CD4-positive, alpha-beta T cell treated with Interleukin-6 for 4 hours (primary cell): ENCODE data around the gene MED13L.

Source experiments
- DNase-seq: peaks from one replicate; pipeline ENCODE4 v3.0.0-alpha.2; 2020; ENCODE audit warnings: mixed read lengths

The MED13L gene

DNA sequence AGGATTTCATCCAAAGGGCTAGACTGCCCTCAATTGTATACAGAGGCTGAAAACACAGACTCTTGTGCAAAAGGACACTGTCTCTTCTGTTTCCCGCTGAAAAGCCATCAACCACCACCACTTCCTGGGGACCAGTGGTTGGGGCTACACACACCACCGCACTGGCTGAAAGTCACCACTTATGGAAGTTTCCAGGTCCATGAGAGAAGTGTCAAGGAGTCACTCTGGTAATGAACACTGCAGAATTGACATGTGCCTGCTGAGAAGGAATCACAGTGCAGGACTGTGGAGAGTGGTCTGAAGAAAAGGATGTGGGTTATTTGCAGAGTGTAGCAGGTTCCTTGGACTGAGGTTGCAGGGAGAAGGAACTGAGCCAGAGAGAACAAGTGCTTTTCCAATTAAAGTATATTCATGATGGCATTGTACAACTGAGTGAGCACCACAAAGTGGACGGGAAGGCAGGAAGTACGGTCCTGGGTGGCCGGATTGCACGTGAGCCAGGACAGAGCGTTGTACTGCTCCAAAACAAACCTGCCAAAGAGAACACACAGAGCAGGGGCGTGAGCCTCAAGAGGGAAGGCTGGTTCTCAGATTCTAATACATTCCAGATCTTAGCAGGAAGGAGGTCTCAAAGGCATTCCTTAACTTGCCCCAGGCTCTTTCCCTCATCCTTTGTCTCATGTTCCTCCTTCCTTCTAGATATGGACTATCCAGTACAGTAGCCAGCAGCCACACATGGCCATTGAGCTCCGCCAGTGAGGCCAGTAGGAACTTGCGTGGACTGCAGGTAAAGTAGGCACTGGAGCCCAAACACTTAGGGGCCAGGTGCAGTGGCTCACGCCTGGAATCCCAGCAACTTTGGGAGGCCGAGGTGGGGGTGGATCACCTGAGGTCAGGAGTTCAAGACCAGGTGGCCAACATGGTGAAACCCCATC is 316.4 kb downstream of the MED13L start:
- no peak for DNase-seq

DNA sequence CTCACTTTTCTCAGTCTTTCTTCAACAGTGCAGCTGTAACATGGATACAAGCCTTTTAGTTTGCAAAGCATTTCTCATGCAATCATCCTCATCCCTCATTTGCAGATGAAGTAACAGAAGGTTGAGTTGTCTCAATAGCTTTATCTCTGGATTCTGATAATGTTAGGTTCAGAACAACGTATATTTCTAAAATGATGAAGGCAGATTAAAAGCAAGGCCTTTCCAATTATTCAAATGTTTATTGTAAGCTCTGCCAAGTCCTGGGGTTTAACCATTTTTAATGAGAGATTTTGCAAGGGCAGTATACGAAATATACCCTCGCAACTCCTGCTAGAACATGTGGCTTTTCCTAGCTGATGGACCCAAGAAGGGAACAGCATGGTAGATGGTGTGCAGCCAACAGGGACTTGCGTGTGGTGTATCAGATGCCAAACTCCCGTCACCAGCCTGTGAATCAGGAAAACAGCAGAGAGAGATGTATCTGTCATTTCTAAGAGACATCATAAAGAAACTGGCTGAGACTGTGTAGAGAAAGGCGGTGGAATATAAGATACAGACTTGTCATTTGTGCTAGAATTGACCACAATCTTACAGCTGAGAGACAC is 319.7 kb downstream of the MED13L start:
- DNase-seq = no peak

DNA sequence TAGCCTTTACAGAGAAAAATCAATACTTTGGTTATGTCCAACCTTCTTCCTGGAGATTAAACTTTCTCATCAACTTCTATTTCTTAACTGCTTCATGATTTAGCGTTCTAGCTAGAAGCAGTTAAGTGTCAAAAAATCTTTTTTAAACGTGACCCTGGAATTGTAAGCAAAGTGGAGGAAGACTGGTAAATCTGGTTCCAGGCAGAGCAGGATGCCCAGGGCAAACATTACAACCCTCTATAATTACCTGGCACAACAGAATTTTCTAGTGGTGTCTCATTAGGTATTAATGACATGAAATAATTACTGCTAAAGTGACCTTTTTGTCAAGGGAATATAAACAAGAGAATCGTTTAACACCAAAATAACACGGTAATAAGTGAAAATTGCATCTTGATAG is 320.8 kb downstream of the MED13L start:
- DNase-seq = no peak

DNA sequence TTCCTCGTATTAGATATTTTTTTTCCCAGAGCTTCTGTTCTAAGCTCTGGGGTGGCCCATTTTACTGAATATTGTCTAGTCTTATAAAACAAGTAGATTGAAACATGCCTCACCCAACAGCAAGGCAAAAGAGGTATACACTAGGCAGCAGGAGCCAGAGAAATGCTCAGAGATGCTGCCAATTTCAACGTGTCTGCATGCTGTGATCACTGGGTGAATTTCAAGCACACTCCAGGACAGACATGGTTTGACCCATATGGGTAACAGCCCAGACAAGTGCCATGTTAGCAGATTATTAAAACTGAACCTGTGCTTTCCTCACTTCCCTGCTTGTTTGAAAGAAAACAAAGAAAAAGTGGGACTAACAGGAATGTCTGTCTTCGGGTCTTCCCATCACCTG is 321.3 kb downstream of the MED13L start:
- DNase-seq = no peak

DNA sequence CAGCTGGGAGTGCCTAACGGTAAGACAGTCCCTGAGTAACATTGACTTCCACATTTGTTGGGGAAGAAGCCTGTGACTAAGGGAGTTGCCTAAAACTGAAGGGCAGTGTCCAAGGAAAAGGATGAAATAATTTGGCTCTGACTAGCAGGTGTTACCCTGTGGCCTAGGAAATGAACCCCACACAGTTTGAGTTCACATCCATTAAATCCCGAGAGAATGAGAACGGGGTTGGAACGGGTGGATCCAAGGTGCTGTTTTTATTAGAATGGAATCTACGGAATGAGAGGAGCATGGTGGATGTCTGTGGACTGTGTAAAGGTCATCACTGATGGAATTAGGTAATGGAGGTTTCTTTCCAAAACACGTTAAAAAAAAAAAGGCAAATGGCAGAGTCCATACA is 324.0 kb downstream of the MED13L start:
- DNase-seq = no peak

DNA sequence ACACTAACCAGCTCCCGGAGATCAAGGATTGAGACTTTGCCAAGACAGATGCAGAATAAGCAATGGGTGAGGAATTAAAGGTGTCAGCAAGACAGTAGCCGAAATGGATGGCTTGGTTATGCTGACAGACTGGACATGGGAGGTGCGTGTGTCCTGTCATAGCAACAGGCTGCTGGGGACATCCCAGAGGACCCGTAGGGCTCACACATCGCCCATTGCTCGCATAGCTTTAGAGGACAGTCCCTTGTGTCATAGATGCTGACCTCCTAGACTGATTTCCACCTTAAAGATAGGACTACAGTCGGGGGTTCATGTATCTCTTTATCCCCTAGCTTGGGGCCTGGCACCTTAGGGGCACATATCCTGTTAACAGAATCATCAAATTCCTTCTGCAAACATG is 324.5 kb downstream of the MED13L start:
- no peak for DNase-seq

DNA sequence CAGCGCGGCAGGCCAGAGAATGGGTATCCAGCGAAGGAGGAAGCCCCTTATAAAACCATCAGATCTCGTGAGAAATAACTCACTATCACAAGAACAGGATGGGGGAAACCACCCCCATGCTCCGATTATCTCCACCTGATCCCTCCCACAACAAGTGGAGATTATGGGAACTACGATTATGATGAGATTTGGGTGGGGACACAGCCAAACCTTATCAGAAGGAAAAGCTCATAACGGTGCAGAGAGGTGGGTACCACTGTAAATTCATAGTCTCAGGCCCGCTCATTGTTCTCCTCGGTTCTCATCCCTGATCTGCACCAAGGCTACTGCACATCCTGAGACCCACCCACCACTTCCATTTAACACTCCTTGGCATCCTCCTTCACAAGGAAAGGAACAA is 326.5 kb downstream of the MED13L start:
- no peak for DNase-seq

DNA sequence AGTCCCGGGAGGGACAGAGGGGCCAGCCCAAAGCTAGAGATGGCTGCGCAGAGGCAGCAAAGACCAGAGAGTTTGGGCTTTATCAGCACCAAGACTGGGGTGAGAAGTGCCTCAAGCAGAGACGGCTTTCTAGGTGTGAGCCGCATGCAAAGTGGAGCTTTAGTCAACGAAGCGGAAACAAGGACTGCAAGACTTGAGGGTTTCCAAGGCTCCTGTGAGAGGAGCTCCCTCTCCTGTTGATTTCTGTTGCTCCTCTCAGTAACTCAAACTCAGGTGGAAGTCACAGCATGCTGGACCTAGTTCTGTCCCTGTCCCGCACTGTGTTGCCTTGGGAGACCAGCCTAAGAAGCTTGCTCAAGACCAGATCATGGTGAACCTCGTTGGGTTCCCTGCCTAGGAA is 327.8 kb downstream of the MED13L start:
- no peak for DNase-seq

DNA sequence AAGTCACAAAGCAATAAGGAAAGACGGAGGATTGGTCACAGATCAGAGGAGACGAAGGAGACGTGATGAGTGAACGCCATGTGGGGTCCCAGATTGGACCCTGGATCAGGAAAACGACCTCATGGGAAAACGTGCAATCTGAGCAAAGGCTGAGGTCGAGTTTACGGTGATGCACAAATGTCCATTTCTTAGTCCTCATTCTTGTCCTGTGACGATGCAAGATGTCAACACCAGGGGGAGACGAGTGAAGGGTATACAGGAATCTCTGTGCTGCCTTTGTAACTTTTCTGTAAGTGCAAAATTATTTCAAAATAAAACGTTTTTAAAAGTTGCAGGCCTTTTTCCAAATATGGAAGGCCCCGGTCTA is 329.8 kb downstream of the MED13L start:
- no peak for DNase-seq

DNA sequence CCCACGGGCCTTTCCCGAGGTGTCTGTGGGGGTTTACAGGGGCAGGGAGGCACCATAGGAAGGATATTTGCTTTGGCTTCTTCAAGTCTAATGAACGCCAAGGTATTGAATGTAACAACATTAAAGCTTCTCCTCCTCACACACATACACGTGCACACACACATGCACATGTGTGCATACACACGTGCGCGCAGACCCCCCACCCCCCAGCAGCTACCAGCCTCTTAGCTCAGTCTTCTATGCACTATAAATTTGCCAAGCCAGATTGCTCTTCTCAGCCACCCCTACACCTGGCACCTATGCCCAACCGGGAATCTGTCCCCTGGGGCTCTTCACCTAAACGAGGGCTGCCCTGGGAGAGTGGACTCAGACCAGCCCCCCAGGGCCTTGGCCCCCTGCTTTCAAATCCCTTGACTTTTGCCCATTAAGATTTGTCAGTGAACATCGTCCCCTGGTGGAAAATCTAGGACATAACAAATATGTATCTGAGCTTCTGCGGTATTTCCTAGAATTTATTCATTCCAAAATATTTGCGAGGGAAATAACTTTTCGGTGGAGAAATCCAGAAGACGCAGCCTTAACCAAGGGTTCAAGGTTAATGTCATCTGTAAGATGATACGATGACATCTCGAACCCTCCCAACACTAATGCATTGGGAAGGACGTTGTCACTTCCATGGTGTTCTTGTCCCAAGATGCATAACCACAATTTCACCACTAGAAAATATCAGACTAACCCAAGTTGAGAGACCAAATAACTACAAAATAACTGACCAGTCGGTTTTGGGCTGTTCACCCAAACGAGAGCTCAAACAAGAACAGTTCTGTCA is 330.4 kb downstream of the MED13L start:
- no peak for DNase-seq

DNA sequence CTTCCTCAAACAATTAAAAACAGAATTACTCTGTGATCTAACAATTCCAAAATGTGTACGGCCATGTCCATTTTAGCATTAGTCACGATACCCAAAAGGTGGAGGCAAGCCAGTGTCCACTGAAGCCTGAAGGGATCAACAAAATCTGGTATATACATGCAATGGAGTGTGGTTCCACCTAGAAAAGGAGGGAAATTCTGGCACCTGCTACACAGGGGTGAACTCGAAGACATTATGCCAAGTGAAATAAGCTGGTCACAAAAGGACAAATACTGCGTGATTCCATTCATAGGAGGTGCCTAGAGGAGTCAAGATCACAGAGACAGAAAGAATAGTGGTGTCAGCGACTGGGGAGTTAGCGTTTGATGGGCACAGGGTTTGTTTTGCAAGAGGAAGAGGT is 331.4 kb downstream of the MED13L start:
- no peak for DNase-seq

DNA sequence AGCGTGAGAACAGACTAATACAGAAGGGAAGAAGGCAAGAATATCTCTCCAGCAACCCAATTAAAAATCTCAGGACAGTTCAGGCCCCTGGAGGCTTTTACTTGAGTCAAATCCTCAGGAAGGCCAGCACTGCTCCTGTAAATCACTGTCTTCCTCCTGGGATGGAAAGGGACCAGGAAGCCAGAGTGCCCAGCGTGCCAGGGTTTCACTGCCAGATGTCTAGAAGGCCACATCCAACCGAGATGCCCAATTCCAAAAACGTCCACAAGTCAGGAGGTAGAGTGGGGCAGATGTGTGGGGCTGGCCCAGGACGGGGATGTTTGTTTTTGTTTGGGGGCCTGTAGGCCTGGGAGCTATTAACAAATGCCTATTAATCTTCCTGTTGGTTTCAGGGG is 332.0 kb downstream of the MED13L start:
- DNase-seq = no peak

DNA sequence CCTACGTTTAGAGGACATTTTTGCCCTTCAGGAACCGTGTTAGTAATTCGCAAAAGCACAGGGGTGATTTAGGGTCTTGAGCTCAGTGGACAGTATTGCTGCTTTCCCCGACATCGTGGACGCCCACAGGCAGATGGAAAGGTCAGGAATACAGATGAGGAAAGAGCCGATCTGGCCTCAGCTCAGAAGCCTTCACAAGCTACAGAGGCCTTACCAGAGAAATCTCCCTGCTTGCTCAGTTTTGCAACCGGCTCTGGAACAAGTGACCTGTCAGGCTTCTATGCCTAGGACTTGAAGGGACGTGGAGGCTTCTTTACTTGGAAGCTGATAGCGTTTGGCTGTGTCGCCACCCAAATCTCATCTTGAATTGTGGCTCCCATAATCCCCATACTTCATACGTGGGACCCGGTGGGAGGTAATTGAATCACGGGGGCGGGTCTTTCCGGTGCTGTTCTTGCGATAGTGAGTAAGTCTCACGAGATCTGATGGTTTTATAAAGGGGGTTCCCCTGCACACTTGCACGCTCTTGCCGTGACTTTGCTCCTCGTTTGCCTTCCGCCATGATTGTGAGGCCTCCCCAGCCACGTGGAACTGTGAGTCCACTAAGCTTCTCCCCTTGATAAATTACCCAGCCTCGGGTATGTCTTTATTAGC is 332.5 kb downstream of the MED13L start:
- DNase-seq = no peak

DNA sequence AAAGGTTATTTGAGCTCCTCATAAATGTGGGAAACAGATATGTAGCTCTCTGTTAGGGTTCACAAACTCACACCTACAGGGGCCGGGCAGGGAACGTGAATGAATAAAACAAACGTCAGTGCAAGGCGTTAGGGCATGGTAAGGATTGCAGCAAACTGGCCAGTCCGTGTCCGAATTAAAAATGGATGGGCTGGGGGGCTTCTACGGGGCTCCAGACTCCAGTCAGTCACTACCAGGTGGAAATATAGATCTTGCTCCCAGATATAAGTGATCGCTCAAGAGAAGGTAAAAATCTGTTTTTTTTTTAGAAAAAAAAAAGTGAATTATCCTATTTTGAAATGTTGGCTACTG is 333.1 kb downstream of the MED13L start:
- no peak for DNase-seq

DNA sequence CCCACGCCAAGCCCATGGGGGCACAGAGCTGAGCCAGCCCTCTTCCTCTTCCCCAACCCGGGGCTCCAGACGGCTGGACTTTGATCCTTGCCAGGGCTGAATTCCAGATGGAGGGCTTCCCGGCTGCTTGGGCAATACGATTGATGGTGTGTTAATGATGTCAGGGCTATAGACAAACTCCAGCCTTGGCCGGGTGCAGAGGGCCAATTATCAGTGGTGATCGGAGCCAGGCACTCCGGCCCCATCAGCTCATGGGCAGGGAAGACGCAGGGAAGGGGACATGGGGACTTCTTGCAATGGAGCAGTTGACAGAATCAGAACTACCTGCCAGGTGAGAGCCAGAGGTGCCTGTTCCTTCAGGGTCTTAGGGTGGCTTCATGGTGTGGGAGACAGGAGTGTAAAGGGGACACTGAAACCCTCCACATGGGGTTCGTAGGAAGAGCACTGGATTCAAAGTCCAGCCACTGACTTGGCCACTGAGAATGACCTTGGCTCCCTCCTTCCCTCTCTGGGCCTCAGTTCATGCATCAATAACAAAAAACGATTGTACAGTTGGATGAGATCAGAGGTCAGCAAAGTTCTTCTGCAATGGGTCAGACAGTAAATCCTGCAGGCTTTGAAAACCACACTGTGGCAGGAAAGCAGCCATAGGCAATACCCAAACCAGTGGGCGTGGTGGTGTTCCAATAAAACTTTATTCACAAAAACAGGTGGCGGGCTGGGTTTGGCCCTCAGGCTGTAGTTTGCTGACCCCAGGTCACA is 333.7 kb downstream of the MED13L start:
- DNase-seq = no peak

DNA sequence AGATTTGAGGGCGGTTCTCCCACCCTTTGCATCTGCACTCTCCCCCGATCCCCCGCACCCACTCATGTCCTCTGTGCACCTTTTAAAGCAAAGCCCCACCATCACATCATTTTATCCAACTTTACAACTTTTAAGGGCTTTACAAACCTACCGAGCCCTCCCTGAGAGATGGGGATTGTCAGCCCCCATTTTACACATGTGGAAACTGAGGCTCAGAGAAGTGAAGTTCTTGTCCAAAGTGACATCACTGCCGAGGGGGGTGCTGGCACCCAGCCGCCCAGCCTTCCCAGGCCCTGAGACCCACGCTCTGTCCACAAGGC is 334.2 kb downstream of the MED13L start:
- DNase-seq = no peak

DNA sequence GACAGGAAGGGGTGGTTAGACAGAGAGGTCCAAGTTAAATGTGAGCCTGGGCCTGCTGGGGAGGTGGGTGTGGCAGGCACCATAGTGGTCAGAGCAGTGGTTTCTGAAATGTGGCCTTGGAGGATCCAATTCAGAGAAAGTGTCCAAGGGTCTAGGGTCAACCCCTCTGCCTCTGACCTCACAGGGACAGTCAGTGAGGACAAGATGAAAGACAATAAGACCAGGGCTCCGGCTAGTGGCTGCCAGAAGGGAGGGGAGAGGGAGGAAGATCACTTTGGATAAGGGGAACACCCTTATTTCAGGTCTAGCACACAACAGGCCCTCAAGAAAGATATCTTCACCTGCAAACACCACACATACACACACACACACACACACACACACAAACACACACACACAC is 335.1 kb downstream of the MED13L start:
- no peak for DNase-seq

DNA sequence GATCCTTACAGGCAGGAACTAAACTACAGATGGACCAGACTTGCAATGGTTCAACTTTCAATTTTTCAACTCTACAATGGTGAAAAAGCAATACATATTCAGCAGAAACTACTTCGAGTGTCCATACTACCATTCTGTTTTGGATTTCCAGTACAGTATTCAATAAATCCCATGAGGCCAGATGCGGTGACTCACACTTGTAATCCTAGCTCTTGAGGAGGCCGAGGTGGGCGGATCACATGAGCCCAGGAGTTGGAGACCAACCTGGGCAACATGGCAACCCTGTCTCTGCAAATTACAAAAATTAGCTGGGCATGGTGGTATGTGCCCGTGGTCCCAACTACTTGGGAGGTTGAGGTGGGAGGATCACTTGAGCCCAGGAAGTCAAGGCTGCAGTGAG is 336.1 kb downstream of the MED13L start:
- DNase-seq = no peak

DNA sequence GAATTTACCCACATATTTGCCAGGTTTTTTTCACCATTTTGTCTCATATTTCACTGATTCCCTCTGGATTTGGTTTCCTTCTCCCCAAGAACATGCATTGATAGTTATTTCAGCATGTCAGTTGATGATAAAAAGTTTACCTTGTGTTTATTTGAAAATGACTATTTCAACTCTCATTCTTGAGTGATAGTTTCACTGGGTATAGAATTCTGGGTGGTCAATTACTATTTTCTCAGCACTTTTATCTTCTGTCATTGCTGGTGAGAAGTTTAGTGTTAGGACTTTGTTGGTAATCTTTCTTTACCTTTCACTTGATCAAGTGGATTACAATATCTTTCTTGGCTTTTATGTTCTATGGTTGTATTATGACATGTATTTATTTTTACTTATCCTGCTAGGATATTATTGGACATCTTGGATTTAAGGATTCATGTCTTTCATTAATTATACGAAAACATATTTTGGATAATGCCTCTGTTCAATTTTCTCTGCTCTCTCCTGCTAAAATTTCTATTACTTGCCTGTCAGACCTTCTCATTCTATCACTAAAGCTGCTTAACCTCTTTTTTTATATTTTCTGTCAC is 338.6 kb downstream of the MED13L start:
- no peak for DNase-seq

DNA sequence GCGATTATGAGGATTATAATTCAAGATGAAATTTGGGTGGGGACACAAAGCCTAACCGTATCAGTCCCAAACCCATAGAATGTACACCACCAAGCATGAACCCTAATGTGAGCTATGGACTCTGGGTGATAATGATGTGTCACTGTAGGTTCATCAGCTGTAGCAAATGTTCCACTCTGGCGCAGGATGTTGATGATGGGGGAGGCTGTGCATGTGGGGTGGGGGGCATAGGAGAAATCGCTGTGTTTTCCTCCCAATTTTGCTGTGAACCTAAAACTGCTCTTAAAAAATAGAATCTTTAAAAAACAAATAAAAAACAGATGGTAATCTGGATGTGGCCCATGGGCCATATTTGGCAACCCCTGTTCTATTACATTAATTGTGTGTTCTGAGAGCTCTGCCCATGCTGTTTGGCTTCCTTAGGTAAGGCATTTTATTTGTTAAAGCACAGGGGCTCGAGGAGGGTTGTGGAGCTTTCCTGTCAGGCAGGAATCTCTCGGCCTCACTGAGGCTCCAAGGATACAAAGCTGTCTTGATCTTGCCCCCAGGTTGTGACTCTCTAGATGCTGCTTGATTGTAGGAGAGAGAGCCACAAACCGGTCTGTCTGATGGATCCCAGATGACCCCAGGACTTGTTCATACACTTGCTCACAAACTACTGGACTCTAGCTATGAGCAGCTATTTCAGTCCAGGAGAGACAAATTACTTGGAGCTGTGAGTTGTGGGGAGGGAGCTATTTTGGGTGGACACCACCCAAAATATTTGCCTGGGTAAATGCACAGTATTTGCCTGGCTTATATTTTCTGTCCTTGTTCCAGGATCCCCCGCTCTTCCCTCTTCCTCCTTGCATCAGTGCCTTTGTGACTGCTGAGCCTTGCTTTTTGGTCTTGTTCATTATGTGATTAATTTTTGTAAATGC is 340.2 kb downstream of the MED13L start:
- no peak for DNase-seq

DNA sequence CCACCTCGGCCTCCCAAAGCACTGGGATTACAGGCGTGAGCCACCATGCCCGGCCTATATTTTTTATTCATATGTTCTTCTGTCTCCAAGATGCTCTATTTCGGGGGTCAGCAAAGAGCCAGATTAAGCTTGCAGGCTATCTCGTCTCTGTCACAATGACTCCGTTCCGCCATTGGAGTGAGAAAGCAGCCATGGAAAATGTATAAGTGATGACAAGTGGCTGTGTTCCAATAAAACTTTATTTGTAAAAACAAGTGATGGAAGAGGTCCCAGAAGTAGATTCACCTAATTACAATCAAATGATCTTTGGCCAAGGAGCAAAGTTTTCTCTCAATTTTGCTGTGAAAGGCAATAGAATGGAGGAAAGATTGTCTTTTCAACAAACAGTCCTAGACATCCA is 342.6 kb downstream of the MED13L start:
- no peak for DNase-seq
